ENCODE measurements around the gene BCL3.

Gene BCL3

DNA sequence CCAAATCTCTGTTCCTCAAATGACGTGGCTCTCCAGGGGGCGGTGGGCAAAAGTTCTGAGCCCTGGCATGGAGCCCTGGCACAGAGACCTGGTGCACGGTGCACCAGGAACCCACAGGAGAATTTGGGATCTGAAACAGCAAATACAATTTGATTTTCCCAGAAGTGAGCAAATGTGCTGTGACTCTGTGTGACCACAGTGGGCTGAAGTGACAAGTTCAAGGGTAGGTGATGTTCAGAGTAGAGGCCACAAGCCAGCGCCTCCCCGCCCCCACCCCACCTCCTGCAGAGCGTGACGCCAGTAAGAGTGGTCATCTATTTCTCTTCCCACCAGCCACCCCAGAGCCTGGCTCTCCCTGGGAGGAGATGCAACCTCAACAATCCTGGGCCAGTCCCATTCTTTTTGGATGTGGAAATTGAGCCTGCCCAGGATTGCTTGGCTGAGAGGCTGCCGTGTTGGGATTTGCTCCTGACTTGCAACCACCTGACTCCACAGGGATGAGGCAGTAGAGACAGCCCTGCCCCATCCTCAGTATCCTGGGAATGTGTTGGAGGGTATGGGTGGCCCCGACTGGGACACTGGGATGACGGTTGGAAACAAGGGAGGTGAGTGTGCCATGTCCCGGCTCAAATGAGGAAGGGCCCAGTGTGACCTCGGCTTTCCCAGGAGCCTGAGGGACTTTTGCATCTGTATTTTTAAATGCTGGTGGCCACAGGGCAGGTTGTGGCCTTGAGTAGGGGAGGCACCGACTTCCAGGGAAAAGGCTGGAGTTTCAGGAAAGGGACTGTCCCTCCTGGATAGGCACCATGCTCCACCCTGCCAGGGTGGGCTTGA, 11.1 kb upstream of the BCL3 start:
- H3K4me3 ChIP-seq (ENCODE audit: low read depth, low read length), result no peak overlapping the region
- TF ChIP-seq CTCF (IDR thresholded peaks at IDR 0.05; ENCODE audit: low read depth, low read length, missing control alignments), result no peak
- DNase-seq (ENCODE audit: low read depth), result no peak

DNA sequence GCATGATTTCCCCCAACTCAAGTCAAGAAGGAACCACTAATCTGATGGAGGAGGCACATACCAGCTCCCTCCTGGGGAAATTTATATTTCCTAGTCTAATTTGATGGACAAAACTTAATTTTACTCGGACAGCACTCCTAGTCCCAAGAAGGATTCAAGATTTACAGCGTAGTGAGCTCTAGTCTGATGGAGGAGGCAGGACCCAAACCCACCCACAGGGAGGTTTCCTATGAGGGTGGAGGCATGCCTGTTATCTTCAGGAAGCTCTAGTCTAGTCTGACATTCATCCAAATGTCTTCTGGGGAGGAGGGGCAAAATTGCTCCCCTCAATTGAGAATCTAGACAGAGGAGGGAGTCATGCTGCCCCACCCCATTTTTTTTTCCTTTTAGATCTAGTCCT, 10.4 kb upstream of the BCL3 start:
- H3K4me3 ChIP-seq (ENCODE audit: low read depth, low read length), result no peak overlapping the region
- DNase-seq (ENCODE audit: low read depth), result no peak
- TF ChIP-seq CTCF (IDR thresholded peaks at IDR 0.05; ENCODE audit: low read depth, low read length, missing control alignments), result no peak

DNA sequence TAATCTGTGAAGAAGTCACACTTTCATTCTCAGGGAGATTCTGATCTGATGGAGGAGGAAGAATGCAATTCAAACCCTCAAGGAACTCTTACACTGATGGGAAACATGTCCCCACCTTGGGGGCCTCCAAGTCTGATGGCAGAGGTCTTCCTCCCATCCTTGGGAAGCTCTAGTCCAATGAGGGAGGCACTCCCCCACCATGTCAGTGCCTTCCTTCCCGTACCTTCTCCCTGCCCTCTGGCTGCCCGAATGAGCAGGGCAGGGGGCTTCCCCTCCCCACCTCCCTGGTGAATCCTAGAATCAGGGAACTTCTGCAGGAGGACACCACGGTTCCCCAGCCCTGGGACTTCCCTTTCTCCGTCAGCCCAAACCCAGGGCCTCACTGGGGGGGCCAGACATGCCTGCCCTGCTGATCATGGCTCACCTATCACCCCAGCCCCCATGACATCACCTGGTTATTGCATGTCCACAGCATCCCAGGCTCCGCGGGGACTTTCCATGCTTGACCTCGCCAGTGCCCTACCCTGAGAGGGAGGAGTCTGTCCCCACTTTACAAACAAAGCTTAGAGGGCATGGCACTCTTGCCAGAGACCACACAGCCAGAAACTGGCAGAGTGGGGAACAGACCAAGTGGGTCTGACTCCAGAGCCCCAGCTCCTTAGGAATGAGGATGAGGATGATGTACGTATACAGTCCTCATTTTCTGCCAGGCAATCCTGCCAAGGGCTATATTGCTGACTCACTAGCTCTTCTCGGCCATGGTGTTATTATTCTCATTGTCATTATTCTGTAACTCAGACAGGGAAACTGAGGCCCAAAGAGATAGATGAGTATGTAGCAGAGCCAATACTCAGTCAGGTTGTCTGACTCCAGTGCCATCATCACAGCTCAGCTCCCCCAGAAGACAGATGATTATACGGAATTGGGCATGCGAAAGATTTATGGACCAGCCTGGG, 9.6 kb upstream of the BCL3 start:
- H3K4me3 ChIP-seq (ENCODE audit: low read depth, low read length), result no peak overlapping the region
- no peak for TF ChIP-seq CTCF (IDR thresholded peaks at IDR 0.05; ENCODE audit: low read depth, low read length, missing control alignments)
- no peak for DNase-seq (ENCODE audit: low read depth)

DNA sequence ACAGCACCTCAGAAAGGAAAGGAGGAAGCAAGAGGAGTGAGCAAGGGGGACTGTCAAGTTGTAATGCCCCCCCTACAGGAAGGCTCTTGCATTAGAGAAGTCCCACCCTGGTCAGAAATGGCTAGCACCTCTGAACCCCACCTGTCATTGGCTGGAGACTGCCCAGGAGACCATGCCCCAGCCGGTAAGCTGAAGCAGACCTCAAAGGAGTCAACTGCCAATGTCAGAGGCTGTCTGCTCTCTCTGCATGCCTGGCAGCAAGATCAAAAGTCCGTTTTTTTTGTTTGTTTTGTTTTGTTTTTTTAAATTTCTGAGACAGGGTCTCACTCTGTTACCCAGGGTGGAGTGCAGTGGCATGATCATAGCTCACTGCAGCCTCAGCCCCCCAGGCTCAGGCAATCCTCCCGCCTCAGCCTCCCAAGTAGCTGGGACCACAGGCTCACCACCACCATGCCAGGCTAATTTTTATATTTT, 8.1 kb upstream of the BCL3 start:
- TF ChIP-seq CTCF (IDR thresholded peaks at IDR 0.05; ENCODE audit: low read depth, low read length, missing control alignments), result peak; percentile 39
- H3K4me3 ChIP-seq (ENCODE audit: low read depth, low read length), result no peak overlapping the region
- DNase-seq (ENCODE audit: low read depth), result no peak

DNA sequence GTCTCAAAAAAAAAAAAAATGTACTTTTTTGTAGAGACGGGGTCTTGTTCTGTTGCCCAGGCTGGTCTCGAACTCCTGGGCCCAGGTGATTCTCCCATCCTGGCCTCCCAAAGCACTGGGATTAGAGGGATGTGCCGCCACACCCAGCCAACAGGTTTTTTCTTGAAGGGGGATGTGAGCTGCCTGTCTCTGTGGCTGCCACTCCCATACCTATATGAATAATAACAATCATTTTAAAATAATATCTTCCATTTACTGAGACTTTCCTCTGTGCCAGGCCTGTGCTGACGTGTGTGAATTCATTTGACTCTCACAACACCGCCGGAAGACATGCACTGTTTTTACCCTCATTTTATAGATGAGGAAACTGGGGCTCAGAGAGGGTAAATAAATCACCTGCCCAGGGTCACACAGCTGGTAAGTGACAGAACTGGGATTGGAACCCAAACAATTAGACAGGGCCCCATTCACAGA, 7.2 kb upstream of the BCL3 start:
- no peak for DNase-seq (ENCODE audit: low read depth)
- H3K4me3 ChIP-seq (ENCODE audit: low read depth, low read length), result no peak overlapping the region
- TF ChIP-seq CTCF (IDR thresholded peaks at IDR 0.05; ENCODE audit: low read depth, low read length, missing control alignments), result no peak

- no peak for DNase-seq (ENCODE audit: low read depth)
Measured at GRCh38 chr19:44741841-44742329, 6.6 kb upstream of the BCL3 start.

More at GRCh38 chr19:44741841-44742329, 6.6 kb upstream of the BCL3 start:
- H3K4me3 ChIP-seq (ENCODE audit: low read depth, low read length), result no peak overlapping the region
- TF ChIP-seq CTCF (IDR thresholded peaks at IDR 0.05; ENCODE audit: low read depth, low read length, missing control alignments), result no peak
